Upper lobe of left lung (tissue), 6 donors: Measurements from ENCODE around the gene FRAS1. TPM values are rescaled to one million over a fixed set of nuclear protein-coding genes. Genes with fewer than 3 reads are reported as not detected.
"Not testable (repeated sequence)": the region's sequence is repeated elsewhere in the genome, so short reads cannot be mapped to it uniquely, and the experiment has no call there.

Experiments
- ATAC-seq, 2 donors: fragments of 200-7000 bp; cut with Tn5 transposase; one replicate each; pipeline ENCODE4 v1.9.1; 2022; ENCODE audit warnings: mild to moderate bottlenecking in 2 of 2, moderate library complexity in 2 of 2; ENCODE audit not compliant: low FRiP score in 2 of 2
- DNase-seq, 2 donors: peaks; one replicate each; pipeline ENCODE4 v3.0.0-alpha.2; 2019 to 2020
- H3K27ac ChIP-seq, 4 donors: fragments of 200-600 bp; sonication (generic); one replicate each; pipeline ENCODE4 v1.5.1; 2016 to 2019
- H3K27me3 ChIP-seq, 4 donors: fragments of 200-600 bp; sonication (generic); one replicate each; pipeline ENCODE4 v1.5.1; 2017 to 2019
- H3K36me3 ChIP-seq, 4 donors: fragments of 200-600 bp; sonication (generic); one replicate each; pipeline ENCODE4 v1.5.1; 2016 to 2019
- H3K4me1 ChIP-seq, 4 donors: fragments of 200-600 bp; sonication (generic); one replicate each; pipeline ENCODE4 v1.5.1; 2018 to 2019
- H3K4me3 ChIP-seq, 4 donors: fragments of 200-600 bp; sonication (generic); one replicate each; pipeline ENCODE4 v1.5.1; 2017 to 2019; ENCODE audit warnings: mild to moderate bottlenecking in 2 of 4, moderate library complexity in 1 of 4
- H3K9me3 ChIP-seq, 4 donors: fragments of 200-600 bp; sonication (generic); one replicate each; pipeline ENCODE4 v1.5.1; 2018 to 2019
- EP300 ChIP-seq, 4 donors: sonication (generic); formaldehyde crosslinking; IDR thresholded peaks; one replicate each; pipeline ENCODE4 v1.5.1; 2017; ENCODE audit warnings: antibody characterized with exemption in 4 of 4, control low read depth in 2 of 4
- POLR2A ChIP-seq, 4 donors: fragments of 450-650 bp; IDR thresholded peaks; one replicate each; pipeline ENCODE4 v1.5.1; 2016 to 2017; ENCODE audit warnings: antibody characterized with exemption in 4 of 4, mild to moderate bottlenecking in 2 of 4
- POLR2AphosphoS5 ChIP-seq, 2 donors: sonication (generic); formaldehyde crosslinking; IDR thresholded peaks; one replicate each; pipeline ENCODE4 v1.5.1; 2017; ENCODE audit warnings: antibody characterized with exemption in 2 of 2
- WGBS, 2 donors: methylation state at CpG; one replicate each; pipeline ENCODE4 v1.1.5; 2017 to 2018; 5-methylcytosine and 5-hydroxymethylcytosine counted together
- total RNA-seq, 6 donors: library from RNA; depleted of rRNA in 4 of 6; stranded (reverse); fragments of >200 nt in 4 of 6; gene quantifications; one replicate each; pipeline versions ENCODE4 v1.1.0 to v1.2.1, GENCODE V29; 2016 to 2021
- TF ChIP-seq, protein P1 (sequence below), 6 experiments: fragments of 450-650 bp in 4 of 6; fragments of 200-600 bp in 2 of 6; sonication (generic) in 2 of 6; IDR thresholded peaks; one replicate each; pipeline ENCODE4 v1.5.1; 2016 to 2019; ENCODE audit warnings: antibody characterized with exemption in 6 of 6
- donor health status: DM: no; HTN: no; CAD: no; lungs with moderate emphysema.
- donor health status: DM: no; HTN: yes; CAD: no; lungs with severe emphysema.

FRAS1 gene
- total RNA-seq, 6 donors from 2014 or later, result 3.9 to 11.2 (median 6.7) TPM

DNA sequence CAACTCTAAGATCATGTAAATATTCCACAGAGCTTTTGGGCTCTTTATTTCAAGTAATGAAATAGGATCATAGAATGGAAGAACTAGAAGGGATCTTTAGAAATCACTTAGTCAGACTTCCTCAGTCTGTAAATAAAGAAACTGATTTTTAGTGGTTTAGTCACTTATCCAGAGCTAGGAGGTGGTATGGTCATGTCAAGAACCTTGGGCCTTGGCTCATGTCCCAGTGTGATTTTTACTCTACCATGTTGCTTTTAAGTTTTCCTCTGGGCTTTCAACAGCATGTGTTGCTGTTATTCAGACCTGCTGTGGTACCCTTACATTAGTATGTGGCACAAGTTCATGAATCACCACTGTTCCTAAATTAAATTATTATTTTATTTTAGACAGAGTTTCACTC, 184.9 kb downstream of the FRAS1 start:
- ATAC-seq (no peak), DNase-seq (no peak)
- no peaks in the 10 kb centered on the region for H3K36me3 ChIP-seq
- no peaks in the 10 kb centered on the region for H3K9me3 ChIP-seq
- H3K4me1 ChIP-seq, result no peaks in the 10 kb centered on the region
- no peaks in the 10 kb centered on the region for H3K27me3 ChIP-seq
- TF ChIP-seq EP300 (IDR thresholded peaks at IDR 0.05), result no peak
- no peak for TF ChIP-seq POLR2A (IDR thresholded peaks at IDR 0.05)
- TF ChIP-seq, protein P1, sequence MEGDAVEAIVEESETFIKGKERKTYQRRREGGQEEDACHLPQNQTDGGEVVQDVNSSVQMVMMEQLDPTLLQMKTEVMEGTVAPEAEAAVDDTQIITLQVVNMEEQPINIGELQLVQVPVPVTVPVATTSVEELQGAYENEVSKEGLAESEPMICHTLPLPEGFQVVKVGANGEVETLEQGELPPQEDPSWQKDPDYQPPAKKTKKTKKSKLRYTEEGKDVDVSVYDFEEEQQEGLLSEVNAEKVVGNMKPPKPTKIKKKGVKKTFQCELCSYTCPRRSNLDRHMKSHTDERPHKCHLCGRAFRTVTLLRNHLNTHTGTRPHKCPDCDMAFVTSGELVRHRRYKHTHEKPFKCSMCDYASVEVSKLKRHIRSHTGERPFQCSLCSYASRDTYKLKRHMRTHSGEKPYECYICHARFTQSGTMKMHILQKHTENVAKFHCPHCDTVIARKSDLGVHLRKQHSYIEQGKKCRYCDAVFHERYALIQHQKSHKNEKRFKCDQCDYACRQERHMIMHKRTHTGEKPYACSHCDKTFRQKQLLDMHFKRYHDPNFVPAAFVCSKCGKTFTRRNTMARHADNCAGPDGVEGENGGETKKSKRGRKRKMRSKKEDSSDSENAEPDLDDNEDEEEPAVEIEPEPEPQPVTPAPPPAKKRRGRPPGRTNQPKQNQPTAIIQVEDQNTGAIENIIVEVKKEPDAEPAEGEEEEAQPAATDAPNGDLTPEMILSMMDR (IDR thresholded peaks at IDR 0.05), result no peak
- TF ChIP-seq POLR2AphosphoS5 (IDR thresholded peaks at IDR 0.05), result no peak
- no peak overlapping the region for H3K4me3 ChIP-seq
- H3K27ac ChIP-seq, result no peak overlapping the region

DNA sequence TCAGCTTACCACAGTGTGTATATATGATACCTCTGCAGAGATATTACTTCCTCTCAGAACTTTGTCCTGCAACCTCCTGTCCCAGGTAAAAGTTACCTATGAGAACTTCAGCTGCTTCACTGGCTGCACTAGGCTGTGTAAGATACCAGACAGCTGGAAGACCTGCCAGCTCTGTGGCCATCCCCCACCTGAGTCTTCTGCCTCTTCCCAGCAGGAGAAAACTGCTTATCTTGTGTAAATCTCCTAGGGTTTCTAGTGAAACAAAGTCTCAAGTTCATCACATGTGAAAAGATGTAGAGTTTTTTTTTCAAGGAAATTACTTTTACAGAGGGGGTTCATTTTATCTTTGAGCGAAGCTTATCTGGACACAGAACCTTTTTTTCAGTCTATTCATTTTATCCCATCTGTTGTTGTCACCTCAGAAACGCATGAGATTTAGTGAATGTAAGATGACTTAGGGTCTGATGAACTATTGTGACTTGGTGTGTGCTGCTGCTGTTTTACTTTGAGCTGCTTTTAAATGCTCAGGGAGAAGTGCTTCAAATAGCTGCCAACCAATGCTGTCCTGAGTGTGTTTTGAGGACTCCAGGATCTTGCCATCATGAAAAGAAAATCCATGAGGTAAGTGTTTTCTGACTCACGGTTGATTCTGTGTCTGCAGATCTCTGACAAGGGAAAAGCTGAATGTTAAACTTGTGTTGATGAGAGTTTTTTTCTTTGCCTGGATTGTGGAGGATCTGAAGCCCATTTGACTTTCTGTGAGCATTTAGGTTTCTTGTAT, 187.8 kb downstream of the FRAS1 start:
- no peak for DNase-seq
- Histone ChIP-seq H3K27ac (no peak overlapping the region), H3K4me3 (no peak overlapping the region), H3K4me1 (no peaks in the 10 kb centered on the region), H3K36me3 (no peaks in the 10 kb centered on the region), H3K27me3 (no peaks in the 10 kb centered on the region), H3K9me3 (no peaks in the 10 kb centered on the region)
- ATAC-seq, result no peak
- WGBS, 2 donors, result 62 to 66% methylated on average over 3 of the region's 3 CpGs
- TF ChIP-seq EP300 (IDR thresholded peaks at IDR 0.05) (no peak), POLR2A (IDR thresholded peaks at IDR 0.05) (no peak)
- TF ChIP-seq, protein P1 (IDR thresholded peaks at IDR 0.05), result no peak

DNA sequence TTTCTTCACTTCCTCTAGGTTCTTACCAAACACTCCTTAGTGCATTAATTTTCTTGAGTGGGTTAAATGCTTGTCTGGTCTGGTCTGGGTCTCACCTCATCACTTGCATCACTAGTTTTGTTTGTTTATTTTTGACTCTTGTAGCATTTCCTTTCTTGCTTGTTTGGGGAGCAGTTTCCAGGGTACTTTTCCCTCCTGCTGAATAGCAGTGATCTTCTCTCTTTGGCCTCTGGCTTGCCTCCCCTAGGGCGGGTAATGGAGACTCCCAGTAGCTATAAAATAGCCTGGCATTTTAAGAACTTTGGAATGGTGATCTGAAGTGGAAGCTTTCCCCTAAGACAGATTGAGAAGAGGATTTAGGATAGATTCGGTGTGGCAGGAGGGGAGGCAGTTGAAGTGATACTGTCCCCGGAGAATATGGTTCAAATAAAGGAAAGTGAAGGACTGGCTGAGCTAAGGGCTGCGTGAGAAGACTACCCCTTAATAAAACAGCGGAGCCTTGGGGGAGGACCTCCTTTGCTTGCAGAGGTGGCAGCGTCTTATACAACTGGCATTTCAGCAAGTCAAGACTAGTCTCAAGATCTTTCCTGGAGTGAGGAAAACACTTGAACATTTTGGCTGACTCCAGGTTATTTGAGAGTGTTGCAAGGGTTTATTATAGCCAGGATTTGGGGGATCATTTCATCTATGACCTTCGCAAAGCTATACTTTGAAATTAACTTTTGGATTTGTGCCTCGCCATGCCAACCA, 190.6 kb downstream of the FRAS1 start:
- TF ChIP-seq EP300 (IDR thresholded peaks at IDR 0.05) (no peak), POLR2A (IDR thresholded peaks at IDR 0.05) (no peak), POLR2AphosphoS5 (IDR thresholded peaks at IDR 0.05) (no peak)
- TF ChIP-seq, protein P1 (IDR thresholded peaks at IDR 0.05), result no peak
- ATAC-seq, result no peak
- peaks cover 0 to 6% (median 3%) of the 10 kb centered on the region in 4 donors for H3K9me3 ChIP-seq
- no peaks in the 10 kb centered on the region for H3K4me1 ChIP-seq
- 62 to 74% methylated on average over 8 of the region's 8 CpGs for WGBS, 2 donors
- no peak overlapping the region for H3K4me3 ChIP-seq
- H3K36me3 ChIP-seq, result no peaks in the 10 kb centered on the region
- H3K27ac ChIP-seq, result no peak overlapping the region
- DNase-seq, result no peak
- H3K27me3 ChIP-seq, result no peaks in the 10 kb centered on the region

DNA sequence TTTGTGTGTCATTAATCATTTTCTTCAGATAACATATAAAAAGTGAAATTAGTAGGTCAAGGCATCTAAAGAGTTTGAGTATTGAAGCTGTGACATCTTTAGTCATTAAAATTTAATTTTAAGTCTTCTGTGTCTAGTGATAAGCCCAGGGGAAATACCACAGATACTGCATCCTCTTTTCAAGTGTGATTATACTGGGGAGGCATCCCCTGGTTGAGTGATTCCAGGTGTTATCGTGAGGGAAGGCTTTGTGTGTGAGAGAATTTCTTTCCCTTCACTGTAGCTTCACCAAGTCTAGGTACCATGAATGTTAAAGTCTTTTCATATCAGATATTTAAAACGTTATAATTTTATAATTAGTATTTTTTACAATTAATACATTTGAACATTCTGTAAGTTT, 193.4 kb downstream of the FRAS1 start:
- H3K36me3 ChIP-seq, result no peaks in the 10 kb centered on the region
- no peaks in the 10 kb centered on the region for H3K27me3 ChIP-seq
- H3K27ac ChIP-seq, result no peak overlapping the region
- no peak overlapping the region for H3K4me3 ChIP-seq
- no peak for DNase-seq
- WGBS, 2 donors, result 84 to 92% methylated on average over 2 of the region's 2 CpGs
- TF ChIP-seq POLR2AphosphoS5 (IDR thresholded peaks at IDR 0.05), result no peak
- no peak for TF ChIP-seq POLR2A (IDR thresholded peaks at IDR 0.05)
- ATAC-seq, result no peak
- no peaks in the 10 kb centered on the region for H3K4me1 ChIP-seq
- peaks cover 0 to 10% (median 4%) of the 10 kb centered on the region in 4 donors for H3K9me3 ChIP-seq

DNA sequence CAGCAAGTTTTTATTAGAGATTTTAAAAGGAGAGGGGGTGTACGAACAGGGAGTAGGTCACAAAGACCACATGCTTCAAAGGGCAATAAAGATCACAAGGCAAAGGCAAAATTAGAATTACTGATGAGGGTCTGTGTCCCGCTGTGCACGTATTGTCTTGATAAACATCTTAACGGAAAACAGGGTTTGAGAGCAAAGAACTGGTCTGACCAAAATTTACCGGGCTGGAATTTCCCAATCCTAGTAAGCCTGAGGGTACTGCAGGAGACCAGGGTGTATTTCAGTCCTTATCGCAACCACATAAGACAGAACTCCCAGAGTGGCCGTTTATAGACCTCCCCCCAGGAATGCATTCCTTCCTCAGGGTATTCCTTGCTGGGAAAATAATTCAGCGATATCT, 195.7 kb downstream of the FRAS1 start:
- 89 to 93% methylated on average over 8 of the region's 8 CpGs for WGBS, 2 donors
- not testable (repeated sequence) for H3K9me3 ChIP-seq, H3K27ac ChIP-seq, H3K4me3 ChIP-seq, H3K4me1 ChIP-seq, H3K27me3 ChIP-seq, DNase-seq, ATAC-seq, H3K36me3 ChIP-seq
